Neural progenitor cell (in vitro differentiated cells): Measurements from ENCODE around the gene CDCA7. TPM values are rescaled to one million over a fixed set of nuclear protein-coding genes. Genes with fewer than 3 reads are reported as not detected.

Source experiments
- DNase-seq: peaks from one replicate; pipeline ENCODE4 v3.0.0-alpha.2; 2016; ENCODE audit warnings: low spot score
- H2AFZ ChIP-seq: fragments of 200-600 bp; sonication (generic); replicated peaks from 2 replicates; pipeline ENCODE4 v1.6.1; 2016; ENCODE audit warnings: antibody characterized with exemption
- H3F3A ChIP-seq: fragments of 200-600 bp; sonication (generic); 2 replicates; pipeline ENCODE4 v1.6.1; 2016; ENCODE audit warnings: antibody characterized with exemption, low read depth
- H3K27ac ChIP-seq: fragments of 200-600 bp; sonication (generic); 2 replicates; pipeline ENCODE4 v1.5.1; 2016; ENCODE audit warnings: mild to moderate bottlenecking
- H3K27me3 ChIP-seq: fragments of 200-600 bp; sonication (generic); 2 replicates; pipeline ENCODE4 v1.6.1; 2016; ENCODE audit warnings: mild to moderate bottlenecking, moderate library complexity
- H3K36me3 ChIP-seq: fragments of 200-600 bp; sonication (generic); 2 replicates; pipeline ENCODE4 v1.5.1; 2016
- H3K4me1 ChIP-seq: fragments of 200-600 bp; sonication (generic); 2 replicates; pipeline ENCODE4 v1.6.1; 2016; ENCODE audit warnings: mixed run types
- H3K4me2 ChIP-seq: fragments of 200-600 bp; sonication (generic); 2 replicates; pipeline ENCODE4 v1.6.1; 2016
- H3K4me3 ChIP-seq: fragments of 200-600 bp; sonication (generic); 2 replicates; pipeline ENCODE4 v1.5.1; 2016
- H3K79me2 ChIP-seq: fragments of 200-600 bp; sonication (generic); 2 replicates; pipeline ENCODE4 v1.6.1; 2016; ENCODE audit warnings: low read depth
- H3K9ac ChIP-seq: fragments of 200-600 bp; sonication (generic); 2 replicates; pipeline ENCODE4 v1.6.1; 2016
- H3K9me3 ChIP-seq: fragments of 200-600 bp; sonication (generic); 2 replicates; pipeline ENCODE4 v1.5.1; 2016; ENCODE audit warnings: low read depth
- H4K20me1 ChIP-seq: fragments of 200-600 bp; sonication (generic); 2 replicates; pipeline ENCODE4 v1.6.1; 2016; ENCODE audit warnings: low read depth
- H3K27ac Mint-ChIP-seq: 3 replicates; pipeline ENCODE4 v1.8.0; 2021; ENCODE audit warnings: mixed read lengths
- H3K27me3 Mint-ChIP-seq: 2 replicates; pipeline ENCODE4 v1.8.0; 2022; ENCODE audit warnings: low read depth, mild to moderate bottlenecking, inconsistent platforms, moderate library complexity, mixed read lengths; ENCODE audit not compliant: insufficient read depth
- H3K36me3 Mint-ChIP-seq: 3 replicates; pipeline ENCODE4 v1.8.0; 2021; ENCODE audit warnings: mixed read lengths
- H3K4me1 Mint-ChIP-seq: 3 replicates; pipeline ENCODE4 v1.8.0; 2021; ENCODE audit warnings: mixed read lengths
- H3K4me3 Mint-ChIP-seq: 3 replicates; pipeline ENCODE4 v1.8.0; 2021; ENCODE audit warnings: mild to moderate bottlenecking, moderate library complexity, mixed read lengths
- H3K9me3 Mint-ChIP-seq: 3 replicates; pipeline ENCODE4 v1.8.0; 2020; ENCODE audit warnings: mixed read lengths
- EZH2 ChIP-seq: fragments of 200-600 bp; sonication (generic); IDR thresholded peaks from 2 replicates; pipeline ENCODE4 v1.6.1; 2017; ENCODE audit warnings: antibody characterized with exemption, mild to moderate bottlenecking, moderate library complexity
- EZH2phosphoT487 ChIP-seq: fragments of 200-600 bp; sonication (generic); IDR thresholded peaks from 2 replicates; pipeline ENCODE4 v1.6.1; 2017; ENCODE audit warnings: antibody characterized with exemption
- total RNA-seq: library from RNA; depleted of rRNA; stranded (reverse); fragments of >200 nt; gene quantifications from 2 replicates; pipeline ENCODE4 v1.2.3, GENCODE V29; 2015; ENCODE audit warnings: low replicate concordance
- TF ChIP-seq, protein P1 (sequence below): fragments of 200-600 bp; sonication (generic); IDR thresholded peaks from 2 replicates; pipeline ENCODE4 v1.5.1; 2017; ENCODE audit warnings: antibody characterized with exemption, mild to moderate bottlenecking

Gene CDCA7
- total RNA-seq, 1 donor from 2014 or later = 31.4 TPM

DNA sequence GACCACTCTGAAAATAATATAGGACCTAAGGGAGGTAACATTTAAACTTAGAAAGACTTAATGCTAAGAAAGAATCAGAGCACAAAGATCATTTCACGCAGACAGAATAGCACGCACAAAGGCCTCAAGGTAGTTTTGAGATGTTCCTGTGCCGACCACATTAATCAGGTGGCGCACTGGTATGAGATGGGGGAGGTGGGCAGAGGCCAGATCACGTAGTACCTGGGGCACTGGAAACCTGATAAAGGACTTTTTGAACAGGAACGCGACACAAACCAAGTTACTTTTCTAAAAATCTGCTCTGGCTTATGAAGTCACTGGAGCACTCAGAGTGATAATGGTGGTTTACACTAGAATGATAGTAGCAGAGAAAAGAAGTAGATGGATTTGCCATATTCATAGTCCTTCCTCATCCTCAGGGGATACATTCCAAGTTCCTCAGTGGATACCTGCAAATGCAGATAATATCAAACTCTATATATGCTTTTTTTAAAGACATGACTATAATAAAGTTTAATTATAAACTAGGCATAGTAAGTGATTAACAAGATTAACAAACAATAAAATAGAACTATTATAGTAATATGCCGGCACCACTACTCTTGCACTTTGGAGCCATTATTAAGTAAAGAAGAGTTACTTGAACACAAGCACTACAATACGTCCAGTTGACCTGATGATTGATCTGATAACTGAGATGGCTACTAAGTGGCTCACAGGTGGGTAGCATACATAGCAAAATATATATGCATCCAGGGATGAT lies 42.6 kb upstream of the CDCA7 start:
- no peak overlapping the region for H2AFZ ChIP-seq
- H3K4me1 Mint-ChIP-seq = peaks cover 5% of the 10 kb centered on the region

DNA sequence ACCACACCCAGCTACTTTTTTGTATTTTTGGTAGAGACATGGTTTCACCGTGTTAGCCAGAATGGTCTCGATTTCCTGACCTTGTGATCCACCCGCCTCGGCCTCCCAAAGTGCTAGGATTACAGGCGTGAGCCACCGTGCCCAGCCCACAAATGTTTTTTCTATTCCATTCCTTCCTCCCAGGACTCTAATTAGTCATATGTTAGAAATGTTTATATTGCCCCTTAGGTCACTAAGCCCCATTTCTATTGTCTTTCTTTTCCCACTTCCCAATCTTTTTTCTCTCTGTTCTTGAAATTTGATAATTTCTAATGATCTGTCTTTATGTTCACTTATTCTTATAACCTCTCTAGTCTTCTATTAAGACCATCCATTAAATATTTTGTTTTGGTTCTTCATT lies 31.3 kb upstream of the CDCA7 start:
- H3K4me3 Mint-ChIP-seq = no peak overlapping the region

More for the DNA sequence above, 42.6 kb upstream of the CDCA7 start:
- TF ChIP-seq EZH2 (no peak), EZH2phosphoT487 (no peak)
- TF ChIP-seq, protein P1, sequence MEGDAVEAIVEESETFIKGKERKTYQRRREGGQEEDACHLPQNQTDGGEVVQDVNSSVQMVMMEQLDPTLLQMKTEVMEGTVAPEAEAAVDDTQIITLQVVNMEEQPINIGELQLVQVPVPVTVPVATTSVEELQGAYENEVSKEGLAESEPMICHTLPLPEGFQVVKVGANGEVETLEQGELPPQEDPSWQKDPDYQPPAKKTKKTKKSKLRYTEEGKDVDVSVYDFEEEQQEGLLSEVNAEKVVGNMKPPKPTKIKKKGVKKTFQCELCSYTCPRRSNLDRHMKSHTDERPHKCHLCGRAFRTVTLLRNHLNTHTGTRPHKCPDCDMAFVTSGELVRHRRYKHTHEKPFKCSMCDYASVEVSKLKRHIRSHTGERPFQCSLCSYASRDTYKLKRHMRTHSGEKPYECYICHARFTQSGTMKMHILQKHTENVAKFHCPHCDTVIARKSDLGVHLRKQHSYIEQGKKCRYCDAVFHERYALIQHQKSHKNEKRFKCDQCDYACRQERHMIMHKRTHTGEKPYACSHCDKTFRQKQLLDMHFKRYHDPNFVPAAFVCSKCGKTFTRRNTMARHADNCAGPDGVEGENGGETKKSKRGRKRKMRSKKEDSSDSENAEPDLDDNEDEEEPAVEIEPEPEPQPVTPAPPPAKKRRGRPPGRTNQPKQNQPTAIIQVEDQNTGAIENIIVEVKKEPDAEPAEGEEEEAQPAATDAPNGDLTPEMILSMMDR = no peak
- Histone ChIP-seq H3K79me2 (no peaks in the 10 kb centered on the region), H3K9me3 (no peaks in the 10 kb centered on the region), H4K20me1 (no peaks in the 10 kb centered on the region), H3F3A (no peaks in the 10 kb centered on the region), H3K4me1 (peaks cover 13% of the 10 kb centered on the region), H3K4me2 (no peak overlapping the region), H3K9ac (no peak overlapping the region), H3K36me3 (no peaks in the 10 kb centered on the region), H3K27me3 (no peaks in the 10 kb centered on the region), H3K27ac (no peak overlapping the region), H3K4me3 (no peak overlapping the region)
- no peaks in the 10 kb centered on the region for H3K36me3 Mint-ChIP-seq
- H3K9me3 Mint-ChIP-seq = peaks cover 13% of the 10 kb centered on the region
- H3K27me3 Mint-ChIP-seq = peaks cover 8% of the 10 kb centered on the region
- no peak overlapping the region for H3K4me3 Mint-ChIP-seq
- H3K27ac Mint-ChIP-seq = no peak overlapping the region
- DNase-seq = no peak

GRCh38 chr2:173326806-173327205 lies 27.9 kb upstream of the CDCA7 start:
- peaks cover 2% of the 10 kb centered on the region for H3K36me3 Mint-ChIP-seq

More for the DNA sequence above, 31.3 kb upstream of the CDCA7 start:
- no peak overlapping the region for H3K27ac ChIP-seq
- no peaks in the 10 kb centered on the region for H3K36me3 ChIP-seq
- DNase-seq = no peak
- Mint-ChIP-seq H3K27me3 (peaks cover 3% of the 10 kb centered on the region), H3K4me1 (no peaks in the 10 kb centered on the region), H3K9me3 (peaks cover 28% of the 10 kb centered on the region), H3K27ac (no peak overlapping the region), H3K36me3 (no peaks in the 10 kb centered on the region)
- H3K4me1 ChIP-seq = no peaks in the 10 kb centered on the region
- H2AFZ ChIP-seq = no peak overlapping the region
- H3F3A ChIP-seq = no peaks in the 10 kb centered on the region
- H4K20me1 ChIP-seq = no peaks in the 10 kb centered on the region
- H3K27me3 ChIP-seq = no peaks in the 10 kb centered on the region
- no peak overlapping the region for H3K9ac ChIP-seq
- H3K9me3 ChIP-seq = peaks cover 4% of the 10 kb centered on the region
- no peak overlapping the region for H3K4me3 ChIP-seq
- TF ChIP-seq, protein P1 = no peak
- no peak for TF ChIP-seq EZH2phosphoT487
- no peak for TF ChIP-seq EZH2
- H3K4me2 ChIP-seq = no peak overlapping the region
- no peaks in the 10 kb centered on the region for H3K79me2 ChIP-seq

More at GRCh38 chr2:173326806-173327205, 27.9 kb upstream of the CDCA7 start:
- Mint-ChIP-seq H3K4me1 (no peaks in the 10 kb centered on the region), H3K4me3 (no peak overlapping the region), H3K27me3 (peaks cover 5% of the 10 kb centered on the region), H3K27ac (no peak overlapping the region), H3K9me3 (peaks cover 45% of the 10 kb centered on the region)
- H3K4me1 ChIP-seq = no peaks in the 10 kb centered on the region
- DNase-seq = no peak
- no peaks in the 10 kb centered on the region for H3K27me3 ChIP-seq
- no peaks in the 10 kb centered on the region for H4K20me1 ChIP-seq
- H3K9ac ChIP-seq = no peak overlapping the region
- H3K4me2 ChIP-seq = no peak overlapping the region
- H3K79me2 ChIP-seq = no peaks in the 10 kb centered on the region
- H3K9me3 ChIP-seq = no peaks in the 10 kb centered on the region
- H3K4me3 ChIP-seq = no peak overlapping the region
- no peaks in the 10 kb centered on the region for H3F3A ChIP-seq
- TF ChIP-seq EZH2 (no peak), EZH2phosphoT487 (no peak)
- TF ChIP-seq, protein P1 = no peak
- H3K27ac ChIP-seq = no peak overlapping the region
- H3K36me3 ChIP-seq = no peaks in the 10 kb centered on the region
- no peak overlapping the region for H2AFZ ChIP-seq
